HL-60 (cell line): Measurements from ENCODE around the gene MALSU1.

Experiments used
- DNase-seq, 2 experiments: peaks; one replicate each; pipeline ENCODE4 v3.0.0-alpha.2; 2010 to 2020; ENCODE audit warnings: low read depth in 1 of 2, low spot score in 1 of 2
- H3K27ac ChIP-seq: fragments of 250-450 bp; sonication (Bioruptor Pico); replicated peaks from 2 replicates; pipeline ENCODE4 v1.5.1; 2020; ENCODE audit warnings: mild to moderate bottlenecking, moderate library complexity
- H3K27me3 ChIP-seq: fragments of 250-450 bp; sonication (Bioruptor Pico); 2 replicates; pipeline ENCODE4 v1.5.1; 2021; ENCODE audit warnings: mild to moderate bottlenecking, moderate library complexity; ENCODE audit not compliant: insufficient read depth, poor library complexity, severe bottlenecking
- H3K4me3 ChIP-seq: replicated peaks from 2 replicates; pipeline ENCODE4 v1.5.1; 2011; ENCODE audit warnings: mild to moderate bottlenecking, control low read depth, low read length; ENCODE audit not compliant: insufficient read depth
- CTCF ChIP-seq: IDR thresholded peaks from one replicate; pipeline ENCODE4 v1.5.1; 2011; ENCODE audit warnings: low read length, control low read depth, inconsistent platforms; ENCODE audit not compliant: insufficient read depth
- GABPA ChIP-seq: IDR thresholded peaks from 2 replicates; pipeline ENCODE4 v1.6.1; 2012; ENCODE audit warnings: low read depth
- POLR2AphosphoS5 ChIP-seq: IDR thresholded peaks from 2 replicates; pipeline ENCODE4 v1.6.1; 2012; ENCODE audit warnings: low read depth
- SPI1 ChIP-seq: IDR thresholded peaks from 2 replicates; pipeline ENCODE4 v1.6.1; 2012; ENCODE audit warnings: low read depth, mild to moderate bottlenecking, borderline replicate concordance
- TF ChIP-seq, protein P1 (sequence below): IDR thresholded peaks from 2 replicates; pipeline ENCODE4 v1.6.1; 2012; ENCODE audit warnings: low read depth; ENCODE audit not compliant: insufficient replicate concordance

The MALSU1 gene

DNA sequence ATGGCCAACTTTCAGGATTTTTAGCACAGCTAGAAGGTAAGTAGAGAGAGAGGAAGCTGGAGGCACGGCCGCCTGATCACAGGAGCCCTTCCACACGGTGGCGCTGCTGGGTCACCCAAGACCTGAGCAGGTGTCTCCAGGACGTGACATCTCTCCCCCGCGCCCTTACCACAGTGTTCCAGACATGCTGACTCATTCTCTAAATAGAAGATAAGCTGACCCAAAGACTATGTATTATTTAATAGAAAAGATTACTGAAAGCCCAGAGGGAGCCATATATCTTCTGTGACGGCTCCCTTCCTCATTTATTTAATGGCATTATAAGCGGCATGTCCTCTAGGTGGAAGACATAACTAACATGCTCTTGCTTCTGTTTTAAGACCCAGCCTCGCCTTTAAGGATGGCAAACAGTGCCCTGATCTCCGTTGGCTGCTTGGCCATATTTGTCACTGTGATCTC, 26.0 kb upstream of the MALSU1 start:
- DNase-seq, result peak; percentile 82 to 92

DNA sequence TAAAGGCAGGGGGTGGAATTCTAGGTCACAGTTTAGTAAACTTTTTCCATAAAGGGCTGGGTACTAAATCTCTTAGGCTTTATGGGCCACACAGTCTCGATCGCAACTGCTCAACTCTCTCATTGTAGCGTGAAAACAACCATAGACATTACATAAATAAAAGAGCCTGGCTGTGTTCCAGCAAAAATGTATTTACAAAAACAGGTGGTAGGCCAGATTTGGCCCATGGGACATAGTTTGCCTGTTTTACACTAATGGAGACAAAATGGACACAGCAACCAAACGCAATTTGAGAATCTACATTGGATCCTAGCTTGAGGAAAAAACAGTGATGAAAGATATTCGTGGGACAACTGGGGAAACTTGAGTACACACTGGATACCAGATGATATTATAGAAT, 23.2 kb upstream of the MALSU1 start:
- TF ChIP-seq CTCF (no peak), GABPA (no peak), SPI1 (no peak), POLR2AphosphoS5 (no peak)
- TF ChIP-seq, protein P1, sequence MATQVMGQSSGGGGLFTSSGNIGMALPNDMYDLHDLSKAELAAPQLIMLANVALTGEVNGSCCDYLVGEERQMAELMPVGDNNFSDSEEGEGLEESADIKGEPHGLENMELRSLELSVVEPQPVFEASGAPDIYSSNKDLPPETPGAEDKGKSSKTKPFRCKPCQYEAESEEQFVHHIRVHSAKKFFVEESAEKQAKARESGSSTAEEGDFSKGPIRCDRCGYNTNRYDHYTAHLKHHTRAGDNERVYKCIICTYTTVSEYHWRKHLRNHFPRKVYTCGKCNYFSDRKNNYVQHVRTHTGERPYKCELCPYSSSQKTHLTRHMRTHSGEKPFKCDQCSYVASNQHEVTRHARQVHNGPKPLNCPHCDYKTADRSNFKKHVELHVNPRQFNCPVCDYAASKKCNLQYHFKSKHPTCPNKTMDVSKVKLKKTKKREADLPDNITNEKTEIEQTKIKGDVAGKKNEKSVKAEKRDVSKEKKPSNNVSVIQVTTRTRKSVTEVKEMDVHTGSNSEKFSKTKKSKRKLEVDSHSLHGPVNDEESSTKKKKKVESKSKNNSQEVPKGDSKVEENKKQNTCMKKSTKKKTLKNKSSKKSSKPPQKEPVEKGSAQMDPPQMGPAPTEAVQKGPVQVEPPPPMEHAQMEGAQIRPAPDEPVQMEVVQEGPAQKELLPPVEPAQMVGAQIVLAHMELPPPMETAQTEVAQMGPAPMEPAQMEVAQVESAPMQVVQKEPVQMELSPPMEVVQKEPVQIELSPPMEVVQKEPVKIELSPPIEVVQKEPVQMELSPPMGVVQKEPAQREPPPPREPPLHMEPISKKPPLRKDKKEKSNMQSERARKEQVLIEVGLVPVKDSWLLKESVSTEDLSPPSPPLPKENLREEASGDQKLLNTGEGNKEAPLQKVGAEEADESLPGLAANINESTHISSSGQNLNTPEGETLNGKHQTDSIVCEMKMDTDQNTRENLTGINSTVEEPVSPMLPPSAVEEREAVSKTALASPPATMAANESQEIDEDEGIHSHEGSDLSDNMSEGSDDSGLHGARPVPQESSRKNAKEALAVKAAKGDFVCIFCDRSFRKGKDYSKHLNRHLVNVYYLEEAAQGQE, result no peak
- no peaks in the 10 kb centered on the region for H3K27me3 ChIP-seq
- DNase-seq, result no peak
- H3K4me3 ChIP-seq, result no peak overlapping the region
- H3K27ac ChIP-seq, result peak overlapping the region; percentile 64

More for the DNA sequence above, 26.0 kb upstream of the MALSU1 start:
- TF ChIP-seq POLR2AphosphoS5, result no peak
- peak; percentile 86 for TF ChIP-seq CTCF
- peak; percentile 57; the same call in 1 of the 2 replicates for TF ChIP-seq SPI1
- TF ChIP-seq GABPA, result no peak
- TF ChIP-seq, protein P1, result no peak
- H3K4me3 ChIP-seq, result peak overlapping the region; percentile 23; the same call in 1 of the 2 replicates
- peak overlapping the region; percentile 52 for H3K27ac ChIP-seq
- no peaks in the 10 kb centered on the region for H3K27me3 ChIP-seq

GRCh38 chr7:23276376-23276775, 22.8 kb upstream of the MALSU1 start:
- Histone ChIP-seq H3K27me3 (no peaks in the 10 kb centered on the region), H3K27ac (peak overlapping the region; percentile 64), H3K4me3 (no peak overlapping the region)
- TF ChIP-seq CTCF (no peak), GABPA (no peak), POLR2AphosphoS5 (no peak), SPI1 (no peak)
- TF ChIP-seq, protein P1, result no peak
- peak; percentile 43 to 61 for DNase-seq
